ENCODE measurements around the gene NCOA3.
A peak's percentile ranks its signal among the peaks of the same experiment; 100 is the strongest.

The NCOA3 gene

GRCh38 chr20:47501482-47502270 is at the start of gene NCOA3:
TSS of gene NCOA3 (plus strand) at chr20:47501887. CDS start at chr20:47622248, 120,361 bp downstream.
- Histone ChIP-seq H2AFZ (ENCODE audit: low read length) (peak within 1 kb of the TSS; percentile 99), H3K9me2 (replicated peaks; ENCODE audit: low read depth, low read length) (no peaks in the 10 kb centered on the region), H4K20me1 (ENCODE audit: insufficient read depth, low read length, poor library complexity, severe bottlenecking) (peaks cover 13% of the 10 kb centered on the region), H3K4me2 (ENCODE audit: low read depth, low read length, poor library complexity, severe bottlenecking) (peak within 1 kb of the TSS; percentile 89), H3K4me3 (ENCODE audit: low read length, poor library complexity, severe bottlenecking) (peak within 1 kb of the TSS; percentile 92), H3K9me3 (ENCODE audit: insufficient read depth, low read depth, low read length) (no peaks in the 10 kb centered on the region), H3K79me2 (ENCODE audit: insufficient read depth, low read length) (peaks cover 46% of the 10 kb centered on the region), H3K4me1 (ENCODE audit: insufficient read depth, low read length, poor library complexity, severe bottlenecking) (peaks cover 35% of the 10 kb centered on the region), H3K36me3 (ENCODE audit: insufficient read depth, low read length) (no peaks in the 10 kb centered on the region), H3K9ac (ENCODE audit: low read depth, low read length, poor library complexity, severe bottlenecking) (peak within 1 kb of the TSS; percentile 81), H3F3A (ENCODE audit: low read depth) (no peaks in the 10 kb centered on the region), H3K27me3 (ENCODE audit: insufficient read depth, low read length, poor library complexity, severe bottlenecking) (no peaks in the 10 kb centered on the region)
- TF ChIP-seq CTCF (conservative IDR thresholded peaks at IDR 0.05; ENCODE audit: low read length), result no peak
- no peak for TF ChIP-seq EZH2phosphoT487 (IDR thresholded peaks at IDR 0.05; ENCODE audit: borderline replicate concordance)

- H3K79me2 ChIP-seq (ENCODE audit: insufficient read depth, low read length), result no peaks in the 10 kb centered on the region
- H2AFZ ChIP-seq (ENCODE audit: low read length), result no peak overlapping the region
- H3K9me2 ChIP-seq (replicated peaks; ENCODE audit: low read depth, low read length), result no peaks in the 10 kb centered on the region
- no peaks in the 10 kb centered on the region for H3K27me3 ChIP-seq (ENCODE audit: insufficient read depth, low read length, poor library complexity, severe bottlenecking)
- no peaks in the 10 kb centered on the region for H3K9me3 ChIP-seq (ENCODE audit: insufficient read depth, low read depth, low read length)
- H3K4me1 ChIP-seq (ENCODE audit: insufficient read depth, low read length, poor library complexity, severe bottlenecking), result no peaks in the 10 kb centered on the region
- H3K36me3 ChIP-seq (ENCODE audit: insufficient read depth, low read length), result no peaks in the 10 kb centered on the region
- H3K4me3 ChIP-seq (ENCODE audit: low read length, poor library complexity, severe bottlenecking), result no peak overlapping the region
- no peak overlapping the region for H3K9ac ChIP-seq (ENCODE audit: low read depth, low read length, poor library complexity, severe bottlenecking)
- no peaks in the 10 kb centered on the region for H4K20me1 ChIP-seq (ENCODE audit: insufficient read depth, low read length, poor library complexity, severe bottlenecking)
- H3K4me2 ChIP-seq (ENCODE audit: low read depth, low read length, poor library complexity, severe bottlenecking), result no peak overlapping the region
- TF ChIP-seq CTCF (conservative IDR thresholded peaks at IDR 0.05; ENCODE audit: low read length), result no peak
- TF ChIP-seq EZH2phosphoT487 (IDR thresholded peaks at IDR 0.05; ENCODE audit: borderline replicate concordance), result no peak
- no peaks in the 10 kb centered on the region for H3F3A ChIP-seq (ENCODE audit: low read depth)
Observed at GRCh38 chr20:47452736-47453161, 48.9 kb upstream of the NCOA3 start.

- Histone ChIP-seq H3K4me2 (ENCODE audit: low read depth, low read length, poor library complexity, severe bottlenecking) (no peak overlapping the region), H3K9me2 (replicated peaks; ENCODE audit: low read depth, low read length) (no peaks in the 10 kb centered on the region), H3K79me2 (ENCODE audit: insufficient read depth, low read length) (no peaks in the 10 kb centered on the region), H2AFZ (ENCODE audit: low read length) (no peak overlapping the region), H3K9me3 (ENCODE audit: insufficient read depth, low read depth, low read length) (no peaks in the 10 kb centered on the region), H3K9ac (ENCODE audit: low read depth, low read length, poor library complexity, severe bottlenecking) (no peak overlapping the region), H4K20me1 (ENCODE audit: insufficient read depth, low read length, poor library complexity, severe bottlenecking) (no peaks in the 10 kb centered on the region), H3F3A (ENCODE audit: low read depth) (no peaks in the 10 kb centered on the region), H3K4me3 (ENCODE audit: low read length, poor library complexity, severe bottlenecking) (no peak overlapping the region), H3K27me3 (ENCODE audit: insufficient read depth, low read length, poor library complexity, severe bottlenecking) (no peaks in the 10 kb centered on the region), H3K4me1 (ENCODE audit: insufficient read depth, low read length, poor library complexity, severe bottlenecking) (no peaks in the 10 kb centered on the region), H3K36me3 (ENCODE audit: insufficient read depth, low read length) (no peaks in the 10 kb centered on the region)
- TF ChIP-seq EZH2phosphoT487 (IDR thresholded peaks at IDR 0.05; ENCODE audit: borderline replicate concordance) (no peak), CTCF (conservative IDR thresholded peaks at IDR 0.05; ENCODE audit: low read length) (no peak)
Observed at GRCh38 chr20:47453167-47453782, 48.4 kb upstream of the NCOA3 start.
